Stimulated activated CD4-positive, alpha-beta T cell treated with anti-CD3 and anti-CD28 coated beads, Interleukin-2, amount 100 ng/mL, for 4 hours (primary cell): ENCODE results near the gene SURF2.
"Not testable (repeated sequence)": the region's sequence is repeated elsewhere in the genome, so short reads cannot be mapped to it uniquely, and the experiment has no call there.

Experiments used
- DNase-seq: peaks from one replicate; pipeline ENCODE4 v3.0.0-alpha.2; 2020; ENCODE audit warnings: low read depth

The SURF2 gene

DNA sequence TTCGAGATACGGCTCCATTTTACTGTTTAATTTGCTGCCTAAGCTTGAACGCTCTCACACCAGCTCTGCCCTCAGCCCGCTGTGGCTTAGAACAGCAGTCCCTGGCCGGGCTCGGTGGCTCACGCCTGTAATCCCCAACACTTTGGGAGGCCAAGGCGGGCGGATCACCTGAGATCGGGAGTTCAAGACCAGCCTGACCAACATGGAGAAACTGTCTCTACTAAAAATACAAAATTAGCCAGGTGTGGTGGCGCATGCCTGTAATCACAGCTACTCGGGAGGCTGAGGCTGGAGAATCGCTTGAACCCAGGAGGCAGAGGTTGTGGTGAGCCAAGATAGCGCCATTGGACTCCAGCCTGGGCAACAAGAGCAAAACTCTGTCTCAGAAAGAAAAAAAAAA, 20.9 kb downstream of the SURF2 start:
- not testable (repeated sequence) for DNase-seq

DNA sequence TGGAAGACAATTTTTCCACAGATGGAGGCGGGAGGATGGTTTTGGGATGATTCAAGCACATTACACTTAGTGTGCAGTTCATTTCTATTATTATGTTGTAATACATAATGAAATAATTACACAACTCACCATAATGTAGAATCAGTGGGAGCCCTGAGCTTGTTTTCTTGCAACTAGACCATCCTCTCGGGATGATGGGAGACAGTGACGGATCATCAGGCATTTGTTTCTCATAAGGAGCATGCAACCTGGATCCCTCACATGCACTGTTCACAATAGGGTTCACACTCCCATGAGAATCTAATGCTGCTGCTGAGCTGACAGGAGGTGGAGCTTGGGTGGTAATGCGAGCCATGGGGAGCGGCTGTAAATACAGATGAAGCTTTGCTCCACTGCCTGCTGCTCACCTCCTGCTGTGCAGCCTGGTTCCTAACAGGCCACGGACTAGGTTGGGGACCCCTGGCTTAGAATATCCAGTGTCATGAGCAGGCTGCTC, 21.4 kb downstream of the SURF2 start:
- DNase-seq, result no peak

DNA sequence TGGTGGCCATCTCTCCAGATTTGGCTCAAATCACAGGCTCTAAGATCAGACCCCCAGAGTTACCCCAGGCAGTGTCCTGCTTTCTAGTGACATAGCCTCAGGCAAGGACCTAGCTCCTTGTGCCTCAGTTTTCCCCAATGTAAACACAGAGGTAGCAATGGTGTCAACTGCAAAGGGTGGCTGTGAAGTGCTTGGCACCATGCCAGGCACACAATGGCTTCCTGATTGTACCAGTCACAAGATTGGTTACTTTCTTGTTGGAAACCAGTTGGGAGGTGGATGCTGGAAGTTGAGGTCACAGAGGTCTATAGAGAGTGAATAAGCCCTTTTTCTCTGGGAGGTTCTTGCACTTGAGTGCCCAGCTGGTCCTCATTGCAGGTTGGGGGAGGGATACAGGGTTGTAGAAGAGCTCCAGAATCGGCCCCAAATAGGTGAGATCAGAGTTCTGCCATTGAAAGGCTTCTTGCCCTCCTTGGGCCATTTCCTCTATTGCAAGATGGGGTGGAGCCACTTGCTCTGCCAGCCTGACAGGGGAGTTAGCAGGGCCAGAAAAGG, 22.1 kb downstream of the SURF2 start:
- no peak for DNase-seq

DNA sequence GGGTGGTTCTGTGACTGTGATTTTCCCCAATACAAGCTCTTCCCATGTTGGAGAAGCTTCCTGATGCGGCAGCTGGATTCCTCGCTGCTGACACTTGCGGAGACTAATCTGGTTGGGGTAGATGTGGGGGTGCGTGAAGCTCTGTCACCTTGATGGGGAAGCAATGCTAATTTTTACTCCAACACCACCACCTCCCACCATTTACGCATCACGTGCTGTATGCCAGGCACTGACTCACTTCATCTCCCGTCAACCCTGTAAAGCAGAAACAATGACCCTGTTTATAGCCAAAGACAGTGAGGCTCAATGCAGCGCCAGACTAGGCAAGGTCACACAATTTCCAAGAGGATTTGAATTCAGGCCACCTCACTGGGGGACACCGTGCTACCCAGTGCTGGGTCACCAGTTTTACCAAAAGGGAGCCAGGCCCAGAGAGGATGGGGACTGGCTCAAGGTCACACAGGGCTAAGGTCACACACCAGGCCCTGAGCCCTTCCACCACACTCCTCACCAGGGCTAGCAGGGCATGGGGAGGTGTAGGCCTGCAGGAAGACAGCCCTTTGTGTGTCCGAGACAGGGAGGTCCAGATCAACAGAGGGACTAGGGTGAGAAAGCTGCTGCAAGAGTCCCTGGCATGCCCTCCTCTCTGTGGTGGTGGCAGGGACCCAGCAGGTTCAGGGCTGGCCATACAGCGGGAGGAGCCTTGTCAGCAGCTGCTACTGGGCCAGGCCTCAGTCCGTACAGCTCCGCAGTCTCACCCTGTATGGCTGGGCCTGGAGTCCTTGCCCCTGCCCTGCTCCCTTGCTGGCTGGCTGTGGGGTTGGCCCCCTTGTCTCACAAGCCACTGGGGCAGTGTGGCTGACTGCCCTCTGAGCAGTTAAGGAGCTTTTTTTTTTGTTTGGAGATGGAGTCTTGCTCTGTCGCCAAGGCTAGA, 23.1 kb downstream of the SURF2 start:
- no peak for DNase-seq

DNA sequence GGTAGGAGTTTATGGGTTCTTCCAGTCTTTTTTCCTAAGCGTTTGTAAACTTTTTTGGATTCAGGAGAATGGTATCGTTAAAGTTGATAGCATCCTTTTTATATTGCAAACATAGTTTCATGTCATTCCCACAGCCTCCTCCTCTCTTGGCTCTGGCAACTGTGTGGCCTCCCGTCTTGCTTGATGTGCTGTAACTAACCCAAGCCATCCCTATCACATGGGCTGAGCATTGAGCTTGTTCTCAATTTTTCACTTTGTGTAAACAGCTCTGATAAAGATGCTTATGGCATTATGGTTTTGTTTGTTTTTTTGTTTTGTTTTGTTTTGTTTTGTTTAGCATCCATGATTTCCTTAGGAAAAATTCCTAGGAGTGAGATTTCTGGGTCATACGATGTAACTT, 24.4 kb downstream of the SURF2 start:
- DNase-seq, result no peak

DNA sequence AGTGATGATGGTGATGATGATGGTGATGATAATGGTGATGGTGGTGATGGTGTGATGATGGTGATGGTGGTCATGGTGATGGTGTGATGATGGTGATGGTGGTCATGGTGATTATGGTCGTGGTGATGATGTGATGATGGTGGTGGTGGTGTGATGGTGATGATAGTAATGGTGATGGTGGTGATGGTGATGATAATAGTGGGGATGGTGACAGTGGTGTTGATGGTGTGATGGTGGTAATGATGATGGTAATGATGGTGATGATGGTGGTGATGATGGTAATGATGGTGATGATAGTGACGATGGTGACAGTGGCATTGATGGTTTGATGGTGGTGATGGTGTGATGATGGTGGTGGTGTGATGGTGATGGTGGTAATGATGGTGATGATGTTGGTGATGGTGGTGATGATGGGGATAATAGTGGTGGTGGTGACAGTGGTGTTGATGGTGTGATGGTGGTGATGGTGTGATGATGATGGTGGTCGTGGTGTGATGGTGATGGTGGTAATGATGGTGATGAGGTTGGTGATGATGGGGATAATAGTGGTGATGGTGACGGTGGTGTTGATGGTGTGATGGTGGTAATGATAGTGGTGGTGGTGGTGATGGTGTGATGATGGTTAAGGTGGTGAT, 26.3 kb downstream of the SURF2 start:
- no peak for DNase-seq

DNA sequence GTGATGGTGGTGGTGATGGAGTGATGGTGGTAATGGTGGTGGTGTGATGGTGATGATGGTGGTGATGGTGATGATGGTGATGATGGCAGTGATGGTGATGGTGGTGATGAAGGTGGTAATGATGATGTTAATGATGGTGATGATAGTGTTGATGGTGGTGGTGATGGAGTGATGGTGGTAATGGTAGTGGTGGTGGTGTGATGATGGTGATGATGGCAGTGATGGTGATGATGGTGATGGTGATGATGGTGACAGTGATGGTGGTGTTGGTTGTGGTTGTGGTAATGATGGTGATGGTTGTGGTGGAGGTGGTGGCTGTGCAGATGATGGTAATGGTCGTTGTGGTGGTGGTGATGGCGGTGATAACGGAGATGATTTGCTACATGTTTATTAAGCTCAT, 27.1 kb downstream of the SURF2 start:
- DNase-seq, result no peak

DNA sequence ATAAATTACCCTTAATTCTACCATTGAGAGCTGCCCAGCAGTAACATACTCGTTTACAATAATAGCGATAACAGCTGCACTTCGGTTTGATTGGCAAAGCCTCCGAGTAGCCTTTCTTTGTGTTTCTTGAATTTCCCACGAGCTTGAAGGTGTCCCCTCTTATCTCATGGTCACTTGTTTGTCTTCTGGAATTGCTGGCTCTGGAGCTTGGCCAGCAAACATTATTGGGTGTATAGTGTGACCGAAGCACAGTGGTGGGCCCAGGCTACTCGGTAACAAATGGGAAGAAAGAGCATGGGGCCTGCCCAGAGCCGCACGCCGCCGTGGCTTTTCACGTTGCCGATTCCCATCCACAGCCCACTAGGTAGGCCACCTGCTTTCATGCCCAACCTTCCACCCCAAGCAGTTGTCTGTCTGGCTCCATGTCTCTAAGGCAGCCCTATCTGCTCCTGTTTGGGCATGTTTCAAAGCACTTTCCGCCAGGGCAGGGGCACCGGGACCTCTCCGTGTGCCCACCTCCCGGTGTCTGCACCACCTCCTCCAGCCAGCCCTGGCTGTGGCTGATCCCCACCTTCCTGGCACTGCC, 28.5 kb downstream of the SURF2 start:
- no peak for DNase-seq

DNA sequence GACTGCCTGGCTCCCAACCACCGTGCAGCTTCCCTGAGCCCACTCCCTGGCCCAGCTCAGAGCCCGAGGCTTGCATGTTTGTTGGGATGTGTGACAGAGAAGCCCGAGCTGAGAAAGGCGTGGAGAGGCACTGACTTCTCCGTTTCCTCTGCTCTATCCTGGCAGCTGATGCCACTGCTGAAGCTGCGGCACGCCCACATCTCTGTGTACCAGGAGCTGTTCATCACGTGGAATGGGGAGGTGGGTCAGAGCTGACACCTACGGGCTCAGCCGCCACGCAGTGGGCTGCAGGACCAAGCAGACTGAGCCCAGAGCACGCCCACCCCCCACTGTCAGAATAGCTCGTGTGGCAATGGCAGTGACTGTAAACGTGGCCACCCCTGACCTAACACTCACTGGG, 29.1 kb downstream of the SURF2 start:
- no peak for DNase-seq

DNA sequence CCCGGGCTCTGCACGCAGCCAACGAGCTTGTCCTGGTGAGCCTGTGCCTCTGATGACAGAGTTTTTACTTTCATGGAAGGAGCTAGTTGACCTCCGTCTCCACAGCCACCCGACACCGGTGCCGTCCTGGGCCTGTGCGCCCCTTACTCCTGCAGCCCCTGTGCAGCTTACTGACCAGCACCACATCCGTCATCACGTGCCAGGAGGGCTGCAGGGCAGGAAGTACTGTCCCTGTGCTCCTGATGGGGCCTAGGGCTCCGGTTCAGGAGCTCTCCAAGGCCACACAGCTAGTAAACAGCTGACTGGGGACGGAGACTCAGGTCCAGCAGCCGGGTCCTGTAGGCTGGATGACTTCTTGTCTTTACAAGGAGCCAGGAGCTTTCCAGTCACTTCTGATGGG, 30.0 kb downstream of the SURF2 start:
- DNase-seq, result no peak

DNA sequence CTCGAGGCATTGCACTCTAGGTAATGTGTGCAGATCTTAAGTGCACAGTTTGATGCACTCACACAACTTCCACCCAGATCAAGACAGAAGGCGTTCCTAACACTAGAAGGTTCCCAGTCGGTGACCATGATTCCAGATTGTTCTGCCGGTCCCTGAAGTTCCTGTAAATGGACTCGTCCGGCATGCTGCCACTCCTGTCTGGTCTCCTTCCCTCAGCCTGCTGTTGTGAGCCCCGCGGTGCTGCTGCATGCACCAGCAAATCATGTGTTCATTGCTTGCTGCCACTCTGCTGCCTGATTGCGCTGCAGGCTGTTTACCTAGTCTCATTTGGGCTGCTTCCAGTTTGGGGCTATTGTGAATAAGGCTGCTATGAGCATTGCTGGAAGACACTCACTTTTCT, 31.3 kb downstream of the SURF2 start:
- DNase-seq, result no peak

DNA sequence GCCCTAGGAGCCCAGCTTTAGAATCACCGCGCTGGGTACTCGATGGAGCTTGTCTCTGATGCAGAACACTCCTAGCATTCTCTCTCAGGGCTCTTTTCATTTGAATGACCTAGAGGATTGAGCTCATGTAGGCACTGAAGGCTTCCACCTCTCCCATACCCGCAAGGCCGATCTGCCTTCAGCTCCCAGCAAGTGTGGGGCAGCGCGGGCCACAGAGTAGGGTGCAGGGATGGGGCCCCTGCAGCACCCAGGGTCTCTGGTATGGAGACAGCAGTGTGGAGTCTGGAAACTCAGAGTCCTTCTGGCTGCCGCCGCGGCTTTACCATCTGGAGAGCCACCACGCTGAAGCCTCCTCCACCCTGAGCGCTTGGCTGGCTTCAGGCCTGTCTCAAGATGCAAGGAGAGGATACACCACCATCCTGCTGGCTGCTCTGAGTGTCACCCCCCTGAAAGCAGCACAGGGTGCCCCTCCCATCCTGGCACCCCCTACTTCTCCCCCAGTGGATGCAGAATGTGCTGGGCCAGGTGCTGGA, 32.7 kb downstream of the SURF2 start:
- no peak for DNase-seq

DNA sequence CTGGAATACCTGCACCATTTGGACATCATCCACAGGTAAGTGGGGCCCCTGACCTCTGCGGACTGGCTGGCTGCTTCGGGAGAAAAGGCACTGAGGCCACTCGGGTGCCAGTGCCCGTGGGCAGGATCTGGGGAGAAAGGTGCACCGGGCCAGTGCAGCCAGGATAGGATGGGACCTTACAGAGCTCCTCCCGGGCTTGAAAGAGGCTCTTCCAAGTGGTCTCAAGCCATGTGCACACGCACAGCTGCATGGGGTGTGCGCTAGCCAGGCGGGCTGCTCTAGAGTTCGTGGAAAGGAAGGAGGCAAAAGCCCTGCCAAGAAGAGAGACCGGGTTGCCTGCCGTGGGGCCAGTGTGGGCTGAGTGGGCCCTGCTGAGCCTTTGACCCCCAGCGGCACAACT, 33.2 kb downstream of the SURF2 start:
- DNase-seq, result no peak

DNA sequence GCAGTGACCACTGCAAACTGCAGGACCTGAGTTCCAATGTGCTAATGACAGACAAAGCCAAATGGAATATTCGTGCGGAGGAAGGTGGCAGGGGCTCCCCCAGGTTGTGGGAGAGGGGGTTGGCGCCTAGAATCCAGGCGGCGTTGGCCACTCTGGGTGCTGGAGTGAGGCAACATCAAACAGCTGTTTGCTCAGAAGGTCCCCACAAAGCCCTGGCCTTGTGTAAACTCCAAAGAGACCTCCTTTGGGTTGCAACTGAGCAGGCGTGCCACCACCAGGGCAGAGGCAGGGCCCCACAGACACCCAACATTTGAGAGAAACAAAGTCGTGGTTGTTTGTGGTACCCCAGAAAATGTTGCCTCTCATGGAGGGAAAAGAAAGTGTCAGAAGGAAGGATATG, 34.4 kb downstream of the SURF2 start:
- DNase-seq, result no peak

DNA sequence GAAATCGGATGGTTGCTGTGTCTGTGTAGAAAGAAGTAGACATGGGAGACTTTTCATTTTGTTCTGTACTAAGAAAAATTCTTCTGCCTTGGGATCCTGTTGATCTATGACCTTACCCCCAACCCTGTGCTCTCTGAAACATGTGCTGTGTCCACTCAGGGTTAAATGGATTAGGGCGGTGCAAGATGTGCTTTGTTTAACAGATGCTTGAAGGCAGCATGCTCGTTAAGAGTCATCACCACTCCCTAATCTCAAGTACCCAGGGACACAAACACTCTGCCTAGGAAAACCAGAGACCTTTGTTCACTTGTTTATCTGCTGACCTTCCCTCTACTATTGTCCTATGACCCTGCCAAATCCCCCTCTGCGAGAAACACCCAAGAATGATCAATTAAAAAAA, 35.1 kb downstream of the SURF2 start:
- DNase-seq, result not testable (repeated sequence)

DNA sequence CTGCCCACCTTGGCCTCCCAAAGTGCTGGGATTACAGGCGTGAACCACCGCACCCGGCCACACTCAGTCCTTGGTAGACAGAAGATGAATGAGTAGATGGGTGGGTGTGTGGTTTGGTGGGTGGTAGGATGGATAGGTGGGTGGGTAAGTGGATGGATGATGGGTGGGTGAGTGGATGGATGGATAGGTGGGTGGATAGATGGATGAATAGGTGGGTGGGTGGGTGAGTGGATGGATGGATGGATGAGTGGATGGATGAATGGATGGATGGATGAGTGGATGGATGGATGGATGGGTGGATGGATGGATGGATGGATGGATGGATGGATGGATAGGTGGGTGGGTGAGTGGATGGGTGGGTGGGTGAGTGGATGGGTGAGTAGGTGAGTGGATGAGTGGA, 36.0 kb downstream of the SURF2 start:
- not testable (repeated sequence) for DNase-seq

DNA sequence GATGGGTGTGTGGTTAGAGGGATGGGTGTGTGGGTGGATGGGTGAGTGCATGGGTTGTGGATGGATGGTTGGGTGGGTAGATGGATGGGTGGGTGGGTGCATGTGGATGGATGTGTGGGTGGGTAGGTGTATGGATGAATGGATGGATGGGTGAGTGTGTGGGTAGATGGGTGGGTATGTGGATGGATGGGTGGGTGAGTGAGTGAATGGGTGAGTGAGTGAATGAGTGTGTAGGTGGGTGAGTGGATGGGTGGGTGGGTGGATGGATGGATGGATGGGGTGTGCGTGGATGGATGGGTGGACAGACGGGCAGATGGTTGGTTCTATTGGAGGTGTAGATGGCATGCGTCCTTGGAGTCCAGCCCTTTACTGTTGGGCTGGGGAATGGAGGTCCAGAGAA, 37.0 kb downstream of the SURF2 start:
- DNase-seq, result no peak

DNA sequence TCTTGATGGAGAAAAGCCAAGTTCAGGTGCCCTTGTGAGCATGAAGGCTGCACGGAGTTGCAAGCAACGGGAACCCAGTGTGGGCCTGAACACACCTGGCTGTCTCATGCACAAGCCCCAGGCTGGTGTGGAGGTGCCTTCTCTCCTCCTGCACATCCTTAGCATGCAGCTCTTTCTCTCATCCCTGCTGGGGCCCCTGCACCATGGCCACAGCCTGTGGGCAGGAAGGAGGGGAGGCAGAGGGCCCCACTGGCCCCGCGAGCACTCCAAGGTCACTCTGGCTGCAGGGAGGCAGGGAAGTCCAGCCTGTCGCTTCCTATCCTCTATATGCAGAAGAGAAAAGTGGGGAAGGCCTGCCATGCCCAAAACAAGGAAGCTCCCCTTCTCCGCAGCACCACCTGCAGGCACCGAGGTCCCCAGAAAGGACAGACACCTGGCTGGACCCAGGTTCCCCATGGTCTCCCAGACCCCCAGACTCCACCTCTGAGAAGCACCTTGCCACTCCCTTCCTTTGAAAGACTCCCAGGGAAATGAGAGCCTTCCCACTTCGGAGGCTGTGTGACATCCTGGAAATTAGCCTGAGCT, 38.4 kb downstream of the SURF2 start:
- DNase-seq, result no peak

DNA sequence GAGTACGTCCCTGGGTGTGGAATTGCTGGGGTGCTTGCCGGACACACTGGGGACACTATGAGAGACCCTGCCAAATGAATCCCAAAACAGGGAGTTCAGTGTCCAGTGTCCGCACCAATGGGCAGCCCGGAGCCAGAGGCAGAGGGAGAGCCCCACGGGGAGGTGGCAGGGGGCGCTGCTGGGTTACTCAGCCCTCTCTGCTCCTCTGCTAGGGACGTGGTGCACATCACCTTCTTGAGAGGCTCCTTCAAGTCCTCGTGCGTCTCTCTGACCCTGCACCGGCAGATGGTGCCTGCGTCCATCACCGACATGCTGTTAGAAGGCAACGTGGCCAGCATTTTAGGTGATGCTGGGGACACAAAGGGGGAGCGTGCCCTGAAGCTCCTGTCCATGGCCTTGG, 40.6 kb downstream of the SURF2 start:
- no peak for DNase-seq

DNA sequence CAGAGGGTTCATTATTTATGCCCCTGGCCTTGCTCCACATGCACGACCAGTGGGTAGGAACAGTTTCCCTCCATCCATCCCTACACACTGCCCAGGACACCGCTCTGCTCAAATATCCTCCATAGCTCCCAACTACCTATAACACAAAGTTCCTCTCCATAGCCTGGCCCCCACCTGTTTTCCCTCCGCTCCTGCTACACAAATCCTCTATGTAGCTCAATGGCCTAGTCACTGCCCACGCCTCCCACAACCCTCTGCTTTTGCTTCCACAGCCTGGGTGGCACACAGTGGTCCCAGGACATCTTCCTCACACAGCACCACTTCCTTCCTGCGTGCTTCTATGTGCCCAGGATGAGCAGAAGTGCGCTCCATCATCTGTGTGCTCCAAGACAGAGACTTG, 41.0 kb downstream of the SURF2 start:
- DNase-seq, result no peak

DNA sequence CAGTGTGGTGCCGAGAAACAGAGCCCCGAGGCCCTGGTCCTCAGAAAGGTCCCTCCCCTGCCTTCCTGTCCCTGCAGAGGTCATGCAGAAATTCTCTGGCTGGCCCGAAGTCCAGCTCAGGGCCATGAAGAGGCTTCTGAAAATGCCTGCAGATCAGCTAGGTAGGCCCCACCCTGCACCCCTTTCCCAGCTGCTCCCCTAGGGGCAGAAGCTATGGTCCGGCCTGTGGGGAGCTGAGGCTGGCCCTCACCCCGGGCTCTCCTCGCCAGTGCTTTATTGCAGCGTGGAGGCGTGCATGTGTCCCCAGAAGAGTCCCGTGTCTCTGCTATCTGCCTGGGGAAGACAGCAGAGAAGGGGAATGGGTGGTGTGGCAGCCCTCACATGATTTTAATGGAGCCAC, 41.5 kb downstream of the SURF2 start:
- no peak for DNase-seq

DNA sequence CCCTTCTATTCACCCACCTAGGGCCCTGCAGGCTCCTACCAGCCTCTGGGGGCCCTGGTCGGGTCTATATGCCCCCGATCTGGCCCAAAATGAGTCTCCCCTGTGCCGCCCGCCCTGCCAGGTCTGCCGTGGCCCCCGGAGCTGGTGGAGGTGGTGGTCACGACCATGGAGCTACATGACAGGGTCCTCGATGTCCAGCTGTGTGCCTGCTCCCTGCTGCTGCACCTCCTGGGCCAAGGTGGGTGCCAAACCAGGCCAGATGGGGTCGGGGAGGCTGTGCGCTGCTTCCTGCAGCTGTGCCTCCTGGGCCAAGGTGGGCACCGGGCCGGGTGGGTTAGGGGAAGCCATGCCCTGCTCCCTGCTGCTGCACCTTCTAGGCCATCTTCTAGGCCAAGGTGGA, 43.9 kb downstream of the SURF2 start:
- no peak for DNase-seq
